Ovary (tissue), 9 donors: ENCODE results near the gene BCAT1. TPM values are rescaled to one million over a fixed set of nuclear protein-coding genes. Genes with fewer than 3 reads are reported as not detected.

Experiments used
- DNase-seq, 5 donors: peaks; one replicate each; pipeline ENCODE4 v3.0.0-alpha.2; 2019 to 2020
- H3K27ac ChIP-seq, 2 donors: fragments of 200-600 bp; one replicate each; pipeline versions ENCODE4 v1.5.1 to v1.8.0; 2019 to 2022
- H3K27me3 ChIP-seq: fragments of 200-600 bp; one replicate; pipeline ENCODE4 v1.8.0; 2022
- H3K36me3 ChIP-seq: fragments of 200-600 bp; sonication (generic); one replicate; pipeline ENCODE4 v1.5.1; 2019
- H3K4me1 ChIP-seq: one replicate; pipeline ENCODE4 v1.8.1; 2013; ENCODE audit warnings: mild to moderate bottlenecking, moderate library complexity; ENCODE audit not compliant: insufficient read depth
- H3K4me3 ChIP-seq: fragments of 200-600 bp; sonication (generic); one replicate; pipeline ENCODE4 v1.5.1; 2017
- H3K9me3 ChIP-seq, 2 donors: fragments of 200-600 bp in 1 of 2; sonication (generic) in 1 of 2; one replicate each; pipeline versions ENCODE4 v1.5.1 to v1.8.1; 2013 to 2019; ENCODE audit warnings: mild to moderate bottlenecking in 1 of 2, moderate library complexity in 1 of 2
- EP300 ChIP-seq: sonication (generic); formaldehyde crosslinking; IDR thresholded peaks from one replicate; pipeline ENCODE4 v1.6.1; 2017; ENCODE audit warnings: antibody characterized with exemption
- POLR2A ChIP-seq: fragments of 450-650 bp; IDR thresholded peaks from one replicate; pipeline ENCODE4 v1.6.1; 2017; ENCODE audit warnings: antibody characterized with exemption, mild to moderate bottlenecking, moderate library complexity
- WGBS, 3 donors: extraction: QIAGEN DNeasy Blood & Tissue Kit in 1 of 3; methylation state at CpG; one replicate each; pipeline versions ENCODE4 v1.1.5 to v1.1.7; 2013 to 2017; 5-methylcytosine and 5-hydroxymethylcytosine counted together
- intact Hi-C, 4 donors: fragments of 100-400 bp; cut with DNase I; formaldehyde crosslinking; loops; one replicate each; pipeline versions ENCODE4 v1.11.0 to v1.15.1; 2022 to 2023
- polyA plus RNA-seq, 2 donors: library from polyadenylated mRNA; stranded (reverse); fragments of 200-250 nt in 1 of 2; fragments of 350-450 nt in 1 of 2; fragmentation: Illumina TruSeq in 1 of 2; extraction: RNeasy Lipid Tissue Mini Kit (QIAGEN cat#74804) in 1 of 2; gene quantifications; one replicate each; pipeline ENCODE4 v1.2.3, GENCODE V29; 2013 to 2014
- total RNA-seq, 7 donors: library from RNA; depleted of rRNA in 2 of 7; stranded (reverse); fragments of >200 nt in 2 of 7; fragmentation: NEBNext Ultra II Directional in 3 of 7; extraction: Animal tissue kit (Norgen Biotek cat#: 25700) in 3 of 7; gene quantifications; one replicate each; pipeline versions ENCODE4 v1.1.0 to v1.2.4, GENCODE V29; 2016 to 2023
- TF ChIP-seq, protein P1 (sequence below), 3 donors: fragments of 450-650 bp in 2 of 3; fragments of 200-600 bp in 1 of 3; IDR thresholded peaks; one replicate each; pipeline versions ENCODE4 v1.5.1 to v1.8.0; 2016 to 2022; ENCODE audit warnings: antibody characterized with exemption in 3 of 3, mild to moderate bottlenecking in 1 of 3
- donor health status: DM: no; HTN: no; CAD: no; lungs with moderate emphysema.
- donor health status: DM: no; HTN: no; CAD: no.
- donor health status: Bipolar disorder and iron deficiency.
- donor health status: DM: yes; HTN: yes; CAD: no.
- donor health status: DM: no; HTN: no; CAD: no.
- donor health status: DM: yes; HTN: yes; CAD: no.

The BCAT1 gene
- total and polyA plus RNA-seq, 9 donors = 12.0 to 106 (median 31.7) TPM

DNA sequence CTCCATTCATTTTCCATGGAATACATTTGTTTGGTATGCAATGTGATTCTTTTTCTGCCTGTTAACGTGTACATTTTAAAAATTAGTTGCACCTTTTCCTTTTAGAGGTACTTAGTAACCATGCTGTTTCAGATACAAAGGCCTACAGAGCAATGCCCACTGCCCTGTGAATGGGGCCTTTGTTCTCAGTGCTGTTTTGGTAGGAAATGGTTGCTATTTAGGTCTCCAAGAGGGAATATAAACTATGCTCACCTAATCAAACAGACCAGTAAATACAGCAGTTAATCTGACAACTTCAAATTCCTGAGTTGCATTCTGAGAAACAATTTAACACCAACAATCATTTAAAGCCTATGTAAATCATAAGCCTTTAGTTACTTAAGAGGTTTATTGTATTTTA, 188.7 kb downstream of the BCAT1 start:
- H3K36me3 ChIP-seq = no peaks in the 10 kb centered on the region
- H3K4me3 ChIP-seq = no peak overlapping the region
- 87 to 91% (median 88%) methylated on average over 1 of the region's 1 CpG for WGBS, 3 donors
- DNase-seq = no peak
- H3K9me3 ChIP-seq = no peaks in the 10 kb centered on the region
- H3K4me1 ChIP-seq = no peaks in the 10 kb centered on the region
- TF ChIP-seq EP300 (no peak), POLR2A (no peak)
- TF ChIP-seq, protein P1, sequence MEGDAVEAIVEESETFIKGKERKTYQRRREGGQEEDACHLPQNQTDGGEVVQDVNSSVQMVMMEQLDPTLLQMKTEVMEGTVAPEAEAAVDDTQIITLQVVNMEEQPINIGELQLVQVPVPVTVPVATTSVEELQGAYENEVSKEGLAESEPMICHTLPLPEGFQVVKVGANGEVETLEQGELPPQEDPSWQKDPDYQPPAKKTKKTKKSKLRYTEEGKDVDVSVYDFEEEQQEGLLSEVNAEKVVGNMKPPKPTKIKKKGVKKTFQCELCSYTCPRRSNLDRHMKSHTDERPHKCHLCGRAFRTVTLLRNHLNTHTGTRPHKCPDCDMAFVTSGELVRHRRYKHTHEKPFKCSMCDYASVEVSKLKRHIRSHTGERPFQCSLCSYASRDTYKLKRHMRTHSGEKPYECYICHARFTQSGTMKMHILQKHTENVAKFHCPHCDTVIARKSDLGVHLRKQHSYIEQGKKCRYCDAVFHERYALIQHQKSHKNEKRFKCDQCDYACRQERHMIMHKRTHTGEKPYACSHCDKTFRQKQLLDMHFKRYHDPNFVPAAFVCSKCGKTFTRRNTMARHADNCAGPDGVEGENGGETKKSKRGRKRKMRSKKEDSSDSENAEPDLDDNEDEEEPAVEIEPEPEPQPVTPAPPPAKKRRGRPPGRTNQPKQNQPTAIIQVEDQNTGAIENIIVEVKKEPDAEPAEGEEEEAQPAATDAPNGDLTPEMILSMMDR (IDR thresholded peaks at IDR 0.05) = no peak
- no peaks in the 10 kb centered on the region for H3K27me3 ChIP-seq
- H3K27ac ChIP-seq = no peak overlapping the region
- intact Hi-C loops = no loop called here

Other genes starting within 250 kb of the BCAT1 start
- 1 to 10 TPM; 1.3 to 9.5 (median 2.6) TPM for gene DNAI7, start 246.1 kb upstream of the BCAT1 start, total RNA-seq
- under 1 TPM; 0.65 to 0.68 TPM for gene DNAI7, start 246.1 kb upstream of the BCAT1 start, polyA plus RNA-seq
- 10 to 100 TPM; 18.2 to 40.1 (median 27.1) TPM for gene ETFRF1, start 246.1 kb upstream of the BCAT1 start, total RNA-seq
- gene ETFRF1, start 246.1 kb upstream of the BCAT1 start, polyA plus RNA-seq = 10 to 100 TPM; 21.6 to 29.6 TPM